HG02798 (cell line): ENCODE data around the gene RTP2.

Experiments used
- ATAC-seq: cut with Tn5 transposase; IDR thresholded peaks from one replicate; pipeline ENCODE4 v1.9.1; 2021; ENCODE audit warnings: mild to moderate bottlenecking; ENCODE audit not compliant: unreplicated experiment, poor library complexity

Gene RTP2

GRCh38 chr3:187678726-187679268 is 23.6 kb downstream of the RTP2 start:
- ATAC-seq: no peak

- ATAC-seq: no peak
These were observed 24.8 kb downstream of the RTP2 start for GRCh38 chr3:187677604-187678003.

GRCh38 chr3:187673012-187673411 is 29.3 kb downstream of the RTP2 start:
- ATAC-seq: no peak

- ATAC-seq: no peak
These were observed 32.5 kb downstream of the RTP2 start, which contains the start of gene SST for GRCh38 chr3:187669675-187670504. Gene SST, minus strand, starts transcription at chr3:187670394. Its CDS starts 103 bp downstream, at chr3:187670291.

GRCh38 chr3:187667526-187667925 is 34.8 kb downstream of the RTP2 start:
- ATAC-seq: no peak

GRCh38 chr3:187665764-187666402 is 36.5 kb downstream of the RTP2 start:
- no peak for ATAC-seq

GRCh38 chr3:187665010-187665409 is 37.3 kb downstream of the RTP2 start:
- ATAC-seq: no peak

GRCh38 chr3:187662848-187663409 is 39.4 kb downstream of the RTP2 start:
- no peak for ATAC-seq

- no peak for ATAC-seq
These were observed 41.1 kb downstream of the RTP2 start for GRCh38 chr3:187661267-187661666.

- ATAC-seq: no peak
These were observed 51.1 kb downstream of the RTP2 start for GRCh38 chr3:187651282-187651681.
